SU-DHL-6 (cell line): ENCODE measurements around the gene ADAM10.

ENCODE experiments used
- H2AFZ ChIP-seq: fragments of 200-600 bp; sonication (generic); 2 replicates; pipeline ENCODE4 v1.6.1; 2014; ENCODE audit warnings: low read depth, mild to moderate bottlenecking, moderate library complexity, mixed read lengths, antibody characterized with exemption, low read length; ENCODE audit not compliant: severe bottlenecking
- H3F3A ChIP-seq: fragments of 200-600 bp; shearing (Covaris generic); 2 replicates; pipeline ENCODE4 v1.6.0; 2016; ENCODE audit warnings: antibody characterized with exemption, mild to moderate bottlenecking; ENCODE audit not compliant: insufficient read depth
- H3K27ac ChIP-seq: fragments of 200-600 bp; sonication (generic); 2 replicates; pipeline ENCODE4 v1.5.1; 2016; ENCODE audit warnings: low read depth, mild to moderate bottlenecking, low read length, moderate library complexity, mixed read lengths
- H3K27me3 ChIP-seq: fragments of 200-600 bp; sonication (generic), shearing (Covaris generic); 2 replicates; pipeline ENCODE4 v1.6.0; 2014; ENCODE audit warnings: mild to moderate bottlenecking, low read length
- H3K36me3 ChIP-seq: fragments of 200-600 bp; sonication (generic); 2 replicates; pipeline ENCODE4 v1.6.1; 2014; ENCODE audit warnings: mild to moderate bottlenecking, low read length, mixed read lengths
- H3K4me2 ChIP-seq: fragments of 300-600, 200-600 bp; shearing (Covaris generic), sonication (generic); 2 replicates; pipeline ENCODE4 v1.6.0; 2014; ENCODE audit warnings: low read length, low read depth, mild to moderate bottlenecking; ENCODE audit not compliant: poor library complexity, severe bottlenecking
- H3K4me3 ChIP-seq: fragments of 200-600 bp; sonication (generic); 2 replicates; pipeline ENCODE4 v1.5.1; 2014; ENCODE audit warnings: antibody characterized with exemption, low read length, mild to moderate bottlenecking, mixed read lengths; ENCODE audit not compliant: insufficient read depth, poor library complexity, severe bottlenecking
- H3K79me2 ChIP-seq: fragments of 200-600 bp; sonication (generic); 2 replicates; pipeline ENCODE4 v1.6.1; 2014; ENCODE audit warnings: mild to moderate bottlenecking, low read length, moderate library complexity; ENCODE audit not compliant: insufficient read depth
- H3K9ac ChIP-seq: fragments of 200-600 bp; sonication (generic); 2 replicates; pipeline ENCODE4 v1.7.0; 2014; ENCODE audit warnings: mild to moderate bottlenecking, low read length
- H3K9me2 ChIP-seq: fragments of 200-600 bp; sonication (generic); replicated peaks from 2 replicates; pipeline ENCODE4 v1.6.1; 2014; ENCODE audit warnings: low read length; ENCODE audit not compliant: insufficient read depth
- H3K9me3 ChIP-seq: fragments of 200-600 bp; sonication (generic); 2 replicates; pipeline ENCODE4 v1.6.1; 2014; ENCODE audit warnings: low read length, mixed read lengths; ENCODE audit not compliant: insufficient read depth
- H4K20me1 ChIP-seq: fragments of 200-600 bp; sonication (generic); 2 replicates; pipeline ENCODE4 v1.6.1; 2014; ENCODE audit warnings: low read depth, mild to moderate bottlenecking, antibody characterized with exemption, low read length, moderate library complexity, mixed read lengths
- EZH2phosphoT487 ChIP-seq: fragments of 200-600 bp; sonication (generic), shearing (Covaris generic); conservative IDR thresholded peaks from 2 replicates; pipeline ENCODE4 v1.6.1; 2018; ENCODE audit warnings: mild to moderate bottlenecking, antibody characterized with exemption, low read length, moderate library complexity, mixed read lengths
- TF ChIP-seq, protein P1 (sequence below): fragments of 200-600 bp; sonication (generic); IDR thresholded peaks from one replicate; pipeline ENCODE4 v1.5.1; 2017; ENCODE audit warnings: antibody characterized with exemption, mild to moderate bottlenecking, low read length, moderate library complexity; ENCODE audit not compliant: insufficient read depth, poor library complexity, severe bottlenecking

Gene ADAM10

DNA sequence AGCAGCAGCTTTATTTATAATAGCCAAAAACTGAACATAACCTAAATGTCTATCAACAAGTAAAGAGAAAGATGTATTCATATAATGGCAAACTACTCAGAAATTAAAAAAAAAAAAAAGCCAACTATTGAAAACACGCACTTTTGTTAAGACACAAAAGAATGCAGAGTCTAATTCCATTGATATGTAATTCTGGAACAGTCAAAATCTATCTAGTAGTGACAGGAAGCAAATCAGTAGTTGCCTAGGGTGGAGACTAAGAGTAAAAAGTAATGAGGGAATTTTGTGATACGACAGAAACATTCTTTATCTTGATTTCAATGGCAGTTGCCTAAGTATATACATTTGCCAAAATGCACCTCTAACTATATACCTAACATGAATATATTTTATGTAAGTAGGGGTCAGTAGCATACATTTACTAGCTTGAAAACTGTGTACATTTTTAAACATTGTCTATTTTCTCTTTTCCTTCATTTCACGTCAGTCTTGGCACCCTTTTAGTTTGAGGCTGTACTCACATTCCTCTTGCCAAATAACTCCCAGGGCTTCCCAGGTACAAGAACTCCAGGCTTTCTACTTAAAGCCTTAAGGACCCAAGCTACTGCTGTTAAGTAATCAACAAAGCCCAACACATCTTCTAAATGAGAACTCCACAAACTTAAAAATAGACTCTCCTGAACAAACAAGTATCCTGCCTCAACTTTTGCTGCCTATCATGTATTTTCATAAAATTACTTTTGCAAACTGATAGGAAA lies 54.7 kb downstream of the ADAM10 start:
- no peak overlapping the region for H3K4me3 ChIP-seq
- H3K36me3 ChIP-seq: no peaks in the 10 kb centered on the region
- H3K9me2 ChIP-seq: no peaks in the 10 kb centered on the region
- TF ChIP-seq, protein P1, sequence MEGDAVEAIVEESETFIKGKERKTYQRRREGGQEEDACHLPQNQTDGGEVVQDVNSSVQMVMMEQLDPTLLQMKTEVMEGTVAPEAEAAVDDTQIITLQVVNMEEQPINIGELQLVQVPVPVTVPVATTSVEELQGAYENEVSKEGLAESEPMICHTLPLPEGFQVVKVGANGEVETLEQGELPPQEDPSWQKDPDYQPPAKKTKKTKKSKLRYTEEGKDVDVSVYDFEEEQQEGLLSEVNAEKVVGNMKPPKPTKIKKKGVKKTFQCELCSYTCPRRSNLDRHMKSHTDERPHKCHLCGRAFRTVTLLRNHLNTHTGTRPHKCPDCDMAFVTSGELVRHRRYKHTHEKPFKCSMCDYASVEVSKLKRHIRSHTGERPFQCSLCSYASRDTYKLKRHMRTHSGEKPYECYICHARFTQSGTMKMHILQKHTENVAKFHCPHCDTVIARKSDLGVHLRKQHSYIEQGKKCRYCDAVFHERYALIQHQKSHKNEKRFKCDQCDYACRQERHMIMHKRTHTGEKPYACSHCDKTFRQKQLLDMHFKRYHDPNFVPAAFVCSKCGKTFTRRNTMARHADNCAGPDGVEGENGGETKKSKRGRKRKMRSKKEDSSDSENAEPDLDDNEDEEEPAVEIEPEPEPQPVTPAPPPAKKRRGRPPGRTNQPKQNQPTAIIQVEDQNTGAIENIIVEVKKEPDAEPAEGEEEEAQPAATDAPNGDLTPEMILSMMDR: no peak
- TF ChIP-seq EZH2phosphoT487: no peak
- H3K9ac ChIP-seq: no peak overlapping the region
- no peaks in the 10 kb centered on the region for H3F3A ChIP-seq
- no peak overlapping the region for H3K4me2 ChIP-seq
- H3K27me3 ChIP-seq: no peaks in the 10 kb centered on the region
- H4K20me1 ChIP-seq: no peaks in the 10 kb centered on the region
- H2AFZ ChIP-seq: no peak overlapping the region
- peaks cover 59% of the 10 kb centered on the region for H3K79me2 ChIP-seq
- no peak overlapping the region for H3K27ac ChIP-seq
- H3K9me3 ChIP-seq: no peaks in the 10 kb centered on the region

DNA sequence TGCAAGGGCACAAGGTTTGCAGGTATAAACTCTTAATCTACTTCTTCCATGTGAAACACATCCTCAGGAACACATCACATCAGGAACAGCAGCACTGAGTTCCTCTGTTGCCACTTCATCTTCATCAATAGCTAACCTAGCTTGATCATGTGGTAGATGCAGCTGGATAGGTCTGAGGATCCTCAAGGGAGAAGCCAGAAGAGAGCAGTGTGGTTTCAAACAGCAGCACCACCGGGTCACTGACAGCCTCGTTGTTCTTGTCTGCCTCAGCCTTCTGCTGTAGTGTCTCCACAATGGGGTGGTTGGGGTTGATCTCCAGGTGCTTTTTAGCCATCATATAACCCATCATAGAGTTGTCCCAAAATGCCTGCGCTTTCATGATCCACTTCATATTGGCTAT lies 58.8 kb downstream of the ADAM10 start:
- no peak overlapping the region for H3K9ac ChIP-seq
- H3F3A ChIP-seq: no peaks in the 10 kb centered on the region
- no peaks in the 10 kb centered on the region for H3K36me3 ChIP-seq
- H2AFZ ChIP-seq: no peak overlapping the region
- H3K27me3 ChIP-seq: no peaks in the 10 kb centered on the region
- no peak overlapping the region for H3K4me2 ChIP-seq
- peaks cover 4% of the 10 kb centered on the region; the same call in 1 of the 2 replicates for H4K20me1 ChIP-seq
- H3K9me3 ChIP-seq: no peaks in the 10 kb centered on the region
- no peak overlapping the region for H3K4me3 ChIP-seq
- TF ChIP-seq EZH2phosphoT487: no peak
- TF ChIP-seq, protein P1: no peak
- no peaks in the 10 kb centered on the region for H3K9me2 ChIP-seq
- H3K27ac ChIP-seq: no peak overlapping the region
- H3K79me2 ChIP-seq: peaks cover 56% of the 10 kb centered on the region

DNA sequence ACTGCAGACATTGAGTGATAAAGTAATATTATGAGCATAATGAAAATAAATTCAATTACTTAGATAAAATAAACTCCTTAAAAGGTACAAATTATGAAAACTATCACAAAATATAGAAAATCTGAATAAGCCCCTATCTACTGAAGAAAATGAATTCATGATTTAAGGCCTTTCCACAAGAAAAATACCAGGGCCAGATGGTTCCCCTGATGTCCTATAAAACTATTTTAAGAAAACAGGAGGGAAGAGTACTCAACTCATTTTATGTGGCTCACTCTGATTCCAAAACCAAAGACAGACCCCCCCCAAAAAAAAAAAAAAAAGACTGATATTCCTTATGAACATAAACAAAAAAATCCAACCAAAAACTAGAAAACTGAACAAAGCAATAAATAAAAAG lies 59.9 kb downstream of the ADAM10 start:
- Histone ChIP-seq H3K4me2 (no peak overlapping the region), H3K79me2 (peaks cover 53% of the 10 kb centered on the region), H3K27ac (no peak overlapping the region), H3K4me3 (no peak overlapping the region), H3K9me3 (no peaks in the 10 kb centered on the region), H3F3A (no peaks in the 10 kb centered on the region), H2AFZ (no peak overlapping the region), H3K9me2 (no peaks in the 10 kb centered on the region), H3K36me3 (no peaks in the 10 kb centered on the region), H4K20me1 (peaks cover 4% of the 10 kb centered on the region; the same call in 1 of the 2 replicates), H3K27me3 (no peaks in the 10 kb centered on the region), H3K9ac (no peak overlapping the region)
- TF ChIP-seq, protein P1: no peak
- TF ChIP-seq EZH2phosphoT487: no peak
